Daoy (cell line): Measurements from ENCODE around the gene PTPN5. TPM values are rescaled to one million over a fixed set of nuclear protein-coding genes. Genes with fewer than 3 reads are reported as not detected.
"Not testable (repeated sequence)": the region's sequence is repeated elsewhere in the genome, so short reads cannot be mapped to it uniquely, and the experiment has no call there.

Experiments
- DNase-seq: peaks from one replicate; pipeline ENCODE4 v3.0.0-alpha.2; 2015; ENCODE audit warnings: low read depth
- total RNA-seq: library from RNA; depleted of rRNA; stranded (reverse); fragments of >200 nt; shearing (Covaris generic); gene quantifications from 2 replicates; pipeline ENCODE4 v1.2.3, GENCODE V29; 2014

Gene PTPN5
- total RNA-seq, 1 experiment from 2014 or later = 0.29 TPM

- DNase-seq = no peak
Observed at GRCh38 chr11:18709414-18709813, 82.2 kb downstream of the PTPN5 start.

GRCh38 chr11:18707811-18708340 lies 83.7 kb downstream of the PTPN5 start:
- DNase-seq = no peak

- DNase-seq = peak; percentile 36
Observed at GRCh38 chr11:18706330-18707243, 85.0 kb downstream of the PTPN5 start.

GRCh38 chr11:18705651-18706281 lies 85.8 kb downstream of the PTPN5 start:
- DNase-seq = no peak

- no peak for DNase-seq
Observed at GRCh38 chr11:18704698-18705097, 86.9 kb downstream of the PTPN5 start.

GRCh38 chr11:18704045-18704645 lies 87.5 kb downstream of the PTPN5 start:
- DNase-seq = no peak

GRCh38 chr11:18703001-18703763 lies 88.4 kb downstream of the PTPN5 start:
- no peak for DNase-seq

GRCh38 chr11:18701614-18702216 lies 89.9 kb downstream of the PTPN5 start:
- DNase-seq = no peak

GRCh38 chr11:18700872-18701271 lies 90.7 kb downstream of the PTPN5 start:
- DNase-seq = no peak

- peak; percentile 32 for DNase-seq
Observed at GRCh38 chr11:18700375-18700774, 91.2 kb downstream of the PTPN5 start.

- DNase-seq = no peak
Observed at GRCh38 chr11:18699848-18700261, 91.7 kb downstream of the PTPN5 start.

- DNase-seq = no peak
Observed at GRCh38 chr11:18699269-18699596, 92.4 kb downstream of the PTPN5 start.

GRCh38 chr11:18698341-18699268 lies 93.0 kb downstream of the PTPN5 start, which contains the start of gene TMEM86A:
Gene TMEM86A, plus strand, starts transcription at chr11:18698779. Its CDS starts 108 bp downstream, at chr11:18698887.
- DNase-seq = peak; percentile 86

- peak; percentile 15 for DNase-seq
Observed at GRCh38 chr11:18697576-18697975, 94.0 kb downstream of the PTPN5 start.

- peak; percentile 17 for DNase-seq
Observed at GRCh38 chr11:18696638-18697225, 94.9 kb downstream of the PTPN5 start.

- DNase-seq = no peak
Observed at GRCh38 chr11:18692941-18693760, 98.4 kb downstream of the PTPN5 start.

- not testable (repeated sequence) for DNase-seq
Observed at GRCh38 chr11:18691467-18692140, 100.0 kb downstream of the PTPN5 start.

GRCh38 chr11:18684267-18684666 lies 107.3 kb downstream of the PTPN5 start:
- DNase-seq = no peak
